GM13976 (cell line): ENCODE data around the gene TAOK3.

Source experiments
- DNase-seq: peaks from one replicate; pipeline ENCODE4 v3.0.0; 2012; ENCODE audit warnings: low spot score
- CTCF ChIP-seq: IDR thresholded peaks from 2 replicates; pipeline ENCODE4 v1.5.1; 2012; ENCODE audit warnings: borderline replicate concordance, mild to moderate bottlenecking; ENCODE audit not compliant: insufficient read depth; ENCODE audit errors: extremely low read depth, missing control alignments, control extremely low read depth
- in situ Hi-C: fragments of 300-500 bp; cut with MboI; formaldehyde crosslinking; loops from one replicate; pipeline ENCODE4 v1.12.0; 2022; ENCODE audit warnings: low sequenced_read_pairs, mixed read lengths, inconsistent platforms; ENCODE audit not compliant: unreplicated experiment

TAOK3 gene

GRCh38 chr12:118102070-118102469 lies 270.6 kb downstream of the TAOK3 start:
- TF ChIP-seq CTCF = no peak
- no peak for DNase-seq
- in situ Hi-C loops = no loop called here

GRCh38 chr12:118101051-118101450 lies 271.7 kb downstream of the TAOK3 start:
- in situ Hi-C loops = no loop called here
- no peak for TF ChIP-seq CTCF
- no peak for DNase-seq
